Fibroblast of lung (primary cell): ENCODE measurements around the gene EHMT1. TPM values are rescaled to one million over a fixed set of nuclear protein-coding genes. Genes with fewer than 3 reads are reported as not detected.

ENCODE experiments used
- DNase-seq, 2 donors: peaks; one replicate each; pipeline versions ENCODE4 v3.0.0 to v3.0.0-alpha.2; 2010; ENCODE audit warnings: low read depth in 2 of 2
- H2AFZ ChIP-seq: 2 replicates; pipeline ENCODE4 v1.5.1; 2012; ENCODE audit warnings: low read length, control low read depth, inconsistent platforms
- H3K27ac ChIP-seq: 2 replicates; pipeline ENCODE4 v1.5.1; 2011; ENCODE audit warnings: low read length, control low read depth; ENCODE audit not compliant: insufficient read depth
- H3K27me3 ChIP-seq: 2 replicates; pipeline ENCODE4 v1.5.1; 2011; ENCODE audit warnings: mild to moderate bottlenecking, low read length; ENCODE audit not compliant: control insufficient read depth, insufficient read depth
- H3K36me3 ChIP-seq: 2 replicates; pipeline ENCODE4 v1.5.1; 2011; ENCODE audit warnings: low read length; ENCODE audit not compliant: control insufficient read depth, insufficient read depth
- H3K4me1 ChIP-seq: 2 replicates; pipeline ENCODE4 v1.5.1; 2011; ENCODE audit warnings: low read length; ENCODE audit not compliant: control insufficient read depth, insufficient read depth; ENCODE audit errors: extremely low read depth
- H3K4me2 ChIP-seq: 2 replicates; pipeline ENCODE4 v1.5.1; 2011; ENCODE audit warnings: low read length, control low read depth; ENCODE audit not compliant: insufficient read depth; ENCODE audit errors: extremely low read depth
- H3K4me3 ChIP-seq, 4 experiments: fragments of 200-600 bp in 1 of 4; sonication (generic) in 1 of 4; replicated peaks in 1 of 4; 2 replicates each; pipeline ENCODE4 v1.5.1; 2011 to 2016; ENCODE audit warnings: low read length in 4 of 4, low read depth in 3 of 4, mild to moderate bottlenecking in 3 of 4, control low read depth in 2 of 4, inconsistent platforms in 1 of 4, mixed read lengths in 1 of 4; ENCODE audit not compliant: insufficient read depth in 1 of 4; ENCODE audit errors: control extremely low read depth in 1 of 4
- H3K79me2 ChIP-seq: 2 replicates; pipeline ENCODE4 v1.5.1; 2012; ENCODE audit warnings: mild to moderate bottlenecking, low read length, inconsistent platforms; ENCODE audit not compliant: control insufficient read depth, insufficient read depth
- H3K9ac ChIP-seq: 2 replicates; pipeline ENCODE4 v1.5.1; 2011; ENCODE audit warnings: mild to moderate bottlenecking, low read length, control low read depth; ENCODE audit not compliant: insufficient read depth
- H3K9me3 ChIP-seq: 2 replicates; pipeline ENCODE4 v1.5.1; 2012; ENCODE audit warnings: low read depth, low read length; ENCODE audit not compliant: control insufficient read depth, insufficient read depth
- H4K20me1 ChIP-seq: 2 replicates; pipeline ENCODE4 v1.5.1; 2011; ENCODE audit warnings: low read length; ENCODE audit not compliant: control insufficient read depth, insufficient read depth; ENCODE audit errors: extremely low read depth
- CTCF ChIP-seq, 2 donors: IDR thresholded peaks in 1 of 2; conservative IDR thresholded peaks in 1 of 2; 1 replicate in 1 of 2; 2 replicates in 1 of 2; pipeline ENCODE4 v1.5.1; 2011 to 2012; ENCODE audit warnings: low read length in 2 of 2, control low read depth in 1 of 2, inconsistent platforms in 1 of 2, low read depth in 1 of 2, mild to moderate bottlenecking in 1 of 2
- EZH2 ChIP-seq: IDR thresholded peaks from 2 replicates; pipeline ENCODE4 v1.5.1; 2012; ENCODE audit warnings: low read length, control low read depth, mild to moderate bottlenecking; ENCODE audit errors: missing control alignments
- polyA plus RNA-seq, 2 donors: library from polyadenylated mRNA; depleted of rRNA in 1 of 2; stranded (reverse) in 1 of 2; unstranded in 1 of 2; fragments of >200 nt; gene quantifications; 2 replicates each; pipeline ENCODE4 v1.2.1, GENCODE V29; 2011 to 2012; ENCODE audit warnings: missing spikeins in 1 of 2
- total RNA-seq: library from RNA; depleted of rRNA; stranded (reverse); fragments of >200 nt; gene quantifications from 2 replicates; pipeline ENCODE4 v1.2.1, GENCODE V29; 2014

EHMT1 gene
- total and polyA plus RNA-seq, 2 donors (not counting 1 experiment from before 2014, with no cell fraction given) = 22.4 to 48.6 TPM

GRCh38 chr9:137748311-137748710 is 129.5 kb downstream of the EHMT1 start:
- no peak for TF ChIP-seq CTCF (conservative IDR thresholded peaks at IDR 0.05 in 1 of 2, IDR thresholded peaks at IDR 0.05 in 1 of 2; ENCODE audit: low read depth in 1 of 2, low read length in 2 of 2)
- TF ChIP-seq EZH2 = no peak
- Histone ChIP-seq H3K9ac (no peak overlapping the region), H3K27me3 (no peaks in the 10 kb centered on the region), H3K9me3 (no peaks in the 10 kb centered on the region), H2AFZ (no peak overlapping the region), H3K4me2 (no peak overlapping the region), H3K36me3 (peaks cover 14% of the 10 kb centered on the region), H3K79me2 (no peaks in the 10 kb centered on the region), H3K4me3 (no peak overlapping the region), H4K20me1 (no peaks in the 10 kb centered on the region), H3K4me1 (no peaks in the 10 kb centered on the region), H3K27ac (no peak overlapping the region)
- no peak for DNase-seq

DNA sequence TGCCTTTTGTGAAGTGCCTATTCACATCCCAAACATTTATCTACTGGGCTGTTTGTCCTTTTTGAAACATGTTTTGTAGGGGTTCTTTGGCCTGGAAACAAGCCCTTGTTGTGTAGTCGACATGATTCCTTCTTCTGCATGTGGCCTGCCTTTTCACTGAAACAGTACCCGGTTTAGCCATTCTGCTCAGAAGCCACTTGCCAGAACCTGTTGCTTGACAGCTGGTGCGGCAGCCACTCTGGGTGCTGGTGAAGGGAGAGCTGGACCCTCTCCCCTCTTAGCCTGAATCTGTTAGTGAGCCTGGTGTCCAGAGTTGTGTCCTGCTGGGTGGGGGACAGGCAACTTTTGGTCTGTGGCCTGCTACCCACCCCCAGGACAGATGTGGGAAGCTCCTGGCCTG is 129.9 kb downstream of the EHMT1 start:
- H3K79me2 ChIP-seq = no peaks in the 10 kb centered on the region
- H3K9me3 ChIP-seq = no peaks in the 10 kb centered on the region
- H3K4me3 ChIP-seq = no peak overlapping the region
- H4K20me1 ChIP-seq = no peaks in the 10 kb centered on the region
- H2AFZ ChIP-seq = no peak overlapping the region
- TF ChIP-seq EZH2 (no peak), CTCF (conservative IDR thresholded peaks at IDR 0.05 in 1 of 2, IDR thresholded peaks at IDR 0.05 in 1 of 2; ENCODE audit: low read depth in 1 of 2, low read length in 2 of 2) (no peak)
- H3K4me1 ChIP-seq = no peaks in the 10 kb centered on the region
- H3K36me3 ChIP-seq = peaks cover 15% of the 10 kb centered on the region
- no peak overlapping the region for H3K4me2 ChIP-seq
- H3K27ac ChIP-seq = no peak overlapping the region
- H3K9ac ChIP-seq = no peak overlapping the region
- DNase-seq = no peak
- H3K27me3 ChIP-seq = no peaks in the 10 kb centered on the region

- Histone ChIP-seq H3K4me1 (no peaks in the 10 kb centered on the region), H3K36me3 (peaks cover 14% of the 10 kb centered on the region), H3K4me2 (no peak overlapping the region), H3K4me3 (no peak overlapping the region), H4K20me1 (no peaks in the 10 kb centered on the region), H3K9ac (no peak overlapping the region), H3K79me2 (no peaks in the 10 kb centered on the region), H3K9me3 (no peaks in the 10 kb centered on the region), H2AFZ (no peak overlapping the region), H3K27ac (no peak overlapping the region), H3K27me3 (no peaks in the 10 kb centered on the region)
- TF ChIP-seq CTCF (conservative IDR thresholded peaks at IDR 0.05 in 1 of 2, IDR thresholded peaks at IDR 0.05 in 1 of 2; ENCODE audit: low read depth in 1 of 2, low read length in 2 of 2) (no peak), EZH2 (no peak)
- no peak for DNase-seq
Observed at GRCh38 chr9:137749511-137749910, 130.7 kb downstream of the EHMT1 start.
